ENCODE results near the gene PCDH19.

DNA sequence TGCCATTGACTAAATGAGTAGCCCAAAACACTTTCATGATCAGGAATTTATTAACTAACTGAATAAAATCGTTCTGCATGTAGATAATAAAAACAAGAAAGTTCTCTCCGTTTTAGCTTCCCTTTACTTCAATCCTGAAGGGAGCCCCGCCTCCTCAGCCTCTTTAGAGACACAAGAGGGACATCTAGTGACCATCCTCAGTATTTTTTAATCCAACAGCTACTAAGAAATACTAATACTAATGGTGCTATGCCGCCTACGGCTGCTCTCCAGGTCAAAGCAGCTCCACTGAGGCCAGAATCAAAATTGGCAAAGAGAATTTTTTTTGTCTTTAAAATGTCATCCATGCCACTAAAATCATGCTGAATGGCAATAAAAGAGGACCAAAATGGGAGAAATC is 3.2 kb upstream of the PCDH19 start:
- TF ChIP-seq GATA2 (IDR thresholded peaks at IDR 0.05; ENCODE audit: low read depth, low read length) (no peak), GATA3 (IDR thresholded peaks at IDR 0.05; ENCODE audit: low read depth, low read length) (no peak)
